Measurements from ENCODE around the gene VSTM4.

DNA sequence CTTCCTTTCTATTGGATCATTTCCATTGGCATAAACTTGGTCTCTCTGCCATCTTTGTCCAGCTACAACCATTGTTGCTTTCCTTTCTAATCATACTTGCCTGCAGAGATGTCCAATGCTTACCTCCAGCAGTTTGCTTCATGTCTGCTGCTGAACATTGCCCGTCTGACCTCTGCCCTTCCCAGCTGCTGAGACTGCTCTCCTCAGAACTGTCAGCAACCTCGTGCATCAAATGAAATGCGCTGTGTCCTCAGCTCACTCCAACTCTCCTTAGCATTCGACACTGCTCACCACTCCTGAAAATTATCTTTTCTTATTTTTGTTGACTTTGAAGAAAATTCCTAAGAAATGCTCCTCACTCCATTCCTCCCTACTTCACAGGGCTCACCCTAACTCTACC, 13.5 kb upstream of the VSTM4 start:
- no peak for TF ChIP-seq YY1 (IDR thresholded peaks at IDR 0.05; ENCODE audit: extremely low read depth, insufficient replicate concordance, low read depth, low read length)
- no peak for TF ChIP-seq SP1 (IDR thresholded peaks at IDR 0.05; ENCODE audit: low read depth)
- TF ChIP-seq, protein P1, sequence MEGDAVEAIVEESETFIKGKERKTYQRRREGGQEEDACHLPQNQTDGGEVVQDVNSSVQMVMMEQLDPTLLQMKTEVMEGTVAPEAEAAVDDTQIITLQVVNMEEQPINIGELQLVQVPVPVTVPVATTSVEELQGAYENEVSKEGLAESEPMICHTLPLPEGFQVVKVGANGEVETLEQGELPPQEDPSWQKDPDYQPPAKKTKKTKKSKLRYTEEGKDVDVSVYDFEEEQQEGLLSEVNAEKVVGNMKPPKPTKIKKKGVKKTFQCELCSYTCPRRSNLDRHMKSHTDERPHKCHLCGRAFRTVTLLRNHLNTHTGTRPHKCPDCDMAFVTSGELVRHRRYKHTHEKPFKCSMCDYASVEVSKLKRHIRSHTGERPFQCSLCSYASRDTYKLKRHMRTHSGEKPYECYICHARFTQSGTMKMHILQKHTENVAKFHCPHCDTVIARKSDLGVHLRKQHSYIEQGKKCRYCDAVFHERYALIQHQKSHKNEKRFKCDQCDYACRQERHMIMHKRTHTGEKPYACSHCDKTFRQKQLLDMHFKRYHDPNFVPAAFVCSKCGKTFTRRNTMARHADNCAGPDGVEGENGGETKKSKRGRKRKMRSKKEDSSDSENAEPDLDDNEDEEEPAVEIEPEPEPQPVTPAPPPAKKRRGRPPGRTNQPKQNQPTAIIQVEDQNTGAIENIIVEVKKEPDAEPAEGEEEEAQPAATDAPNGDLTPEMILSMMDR (IDR thresholded peaks at IDR 0.05 in 2 of 3, conservative IDR thresholded peaks at IDR 0.05 in 1 of 3; ENCODE audit: borderline replicate concordance in 1 of 3, insufficient read depth in 1 of 3, low read depth in 2 of 3, low read length in 2 of 3) = no peak
- no peak for TF ChIP-seq SIN3A (IDR thresholded peaks at IDR 0.05; ENCODE audit: low read depth)
- TF ChIP-seq POLR2A (IDR thresholded peaks at IDR 0.05; ENCODE audit: borderline replicate concordance, extremely low read depth, insufficient read depth, insufficient read length) = no peak
- no peak for TF ChIP-seq EZH2 (IDR thresholded peaks at IDR 0.05)
- no peak for TF ChIP-seq POLR2AphosphoS5 (IDR thresholded peaks at IDR 0.05; ENCODE audit: low read depth, low read length)
- TF ChIP-seq REST (IDR thresholded peaks at IDR 0.05; ENCODE audit: low read depth) = no peak
- TF ChIP-seq ZFX (IDR thresholded peaks at IDR 0.05) = no peak
- no peak for TF ChIP-seq EGR1 (IDR thresholded peaks at IDR 0.05; ENCODE audit: low read depth)
- no peak for TF ChIP-seq ATF3 (IDR thresholded peaks at IDR 0.05)
- no peak for TF ChIP-seq EZH2phosphoT487 (IDR thresholded peaks at IDR 0.05; ENCODE audit: borderline replicate concordance)
- no peak for TF ChIP-seq RAD21 (IDR thresholded peaks at IDR 0.05; ENCODE audit: low read depth)
- no peak for TF ChIP-seq ZNF274 (IDR thresholded peaks at IDR 0.05; ENCODE audit: low read depth, low read length)
